ENCODE data around the gene ADAM11.
"Not testable (repeated sequence)": the region's sequence is repeated elsewhere in the genome, so short reads cannot be mapped to it uniquely, and the experiment has no call there.

DNA sequence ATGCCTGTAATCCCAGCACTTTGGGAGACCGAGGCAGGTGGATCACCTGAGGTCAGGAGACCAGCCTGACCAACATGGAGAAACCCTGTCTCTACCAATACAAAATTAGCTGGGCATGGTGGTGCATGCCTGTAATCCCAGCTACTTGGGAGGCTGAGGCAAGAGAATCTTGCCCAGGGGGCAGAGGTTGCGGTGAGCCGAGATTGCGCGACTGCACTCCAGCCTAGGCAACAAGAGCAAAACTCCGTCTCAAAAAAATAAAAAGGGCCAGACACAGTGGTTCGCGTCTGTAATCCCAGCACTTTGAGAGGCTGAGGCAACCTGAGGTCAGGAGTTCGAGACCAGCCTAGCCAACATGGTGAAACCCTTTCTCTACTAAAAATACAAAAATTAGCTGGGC lies 66.4 kb downstream of the ADAM11 start:
- TF ChIP-seq, protein P1, sequence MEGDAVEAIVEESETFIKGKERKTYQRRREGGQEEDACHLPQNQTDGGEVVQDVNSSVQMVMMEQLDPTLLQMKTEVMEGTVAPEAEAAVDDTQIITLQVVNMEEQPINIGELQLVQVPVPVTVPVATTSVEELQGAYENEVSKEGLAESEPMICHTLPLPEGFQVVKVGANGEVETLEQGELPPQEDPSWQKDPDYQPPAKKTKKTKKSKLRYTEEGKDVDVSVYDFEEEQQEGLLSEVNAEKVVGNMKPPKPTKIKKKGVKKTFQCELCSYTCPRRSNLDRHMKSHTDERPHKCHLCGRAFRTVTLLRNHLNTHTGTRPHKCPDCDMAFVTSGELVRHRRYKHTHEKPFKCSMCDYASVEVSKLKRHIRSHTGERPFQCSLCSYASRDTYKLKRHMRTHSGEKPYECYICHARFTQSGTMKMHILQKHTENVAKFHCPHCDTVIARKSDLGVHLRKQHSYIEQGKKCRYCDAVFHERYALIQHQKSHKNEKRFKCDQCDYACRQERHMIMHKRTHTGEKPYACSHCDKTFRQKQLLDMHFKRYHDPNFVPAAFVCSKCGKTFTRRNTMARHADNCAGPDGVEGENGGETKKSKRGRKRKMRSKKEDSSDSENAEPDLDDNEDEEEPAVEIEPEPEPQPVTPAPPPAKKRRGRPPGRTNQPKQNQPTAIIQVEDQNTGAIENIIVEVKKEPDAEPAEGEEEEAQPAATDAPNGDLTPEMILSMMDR (optimal IDR thresholded peaks at IDR 0.05 in 1 of 3, IDR thresholded peaks at IDR 0.05 in 1 of 3, conservative IDR thresholded peaks at IDR 0.05 in 1 of 3; ENCODE audit: extremely low read depth in 1 of 3, insufficient read depth in 2 of 3, low read length in 3 of 3), result not testable (repeated sequence)
- not testable (repeated sequence) for TF ChIP-seq EZH2 (IDR thresholded peaks at IDR 0.05; ENCODE audit: low read length)
